Activated CD4-positive, alpha-beta T cell treated with anti-CD3 and anti-CD28 coated beads, Interleukin-2, Interleukin-6, amounts not matched to agents 100 ng/mL and 50 ng/mL, durations not matched to agents 16 hours and 8 hours (primary cell): ENCODE data around the gene LINC01488.

Source experiments
- DNase-seq: peaks from one replicate; pipeline ENCODE4 v3.0.0-alpha.2; 2020

LINC01488 gene

GRCh38 chr11:69495441-69496201, 14.2 kb downstream of the LINC01488 start:
- no peak for DNase-seq

DNA sequence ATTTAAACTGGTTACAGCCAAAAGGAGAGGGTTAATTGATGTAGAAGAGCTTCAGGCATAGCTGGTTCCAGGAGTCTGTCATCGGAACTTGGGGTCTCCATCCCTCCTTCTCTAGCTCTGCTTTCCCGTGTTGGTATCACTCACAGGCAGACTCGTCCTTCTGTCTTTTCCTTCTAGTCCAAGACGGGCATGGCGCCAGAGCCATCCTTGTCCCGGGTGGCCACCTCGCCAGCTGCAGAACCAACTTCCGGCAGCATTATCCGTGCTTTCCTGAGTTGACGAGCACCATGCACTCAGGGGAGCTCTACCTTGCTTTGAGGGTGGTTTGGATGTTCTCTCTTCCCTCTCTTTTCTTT, 14.7 kb downstream of the LINC01488 start:
- DNase-seq = no peak

- no peak for DNase-seq
Measured at GRCh38 chr11:69496631-69497220, 15.3 kb downstream of the LINC01488 start.

DNA sequence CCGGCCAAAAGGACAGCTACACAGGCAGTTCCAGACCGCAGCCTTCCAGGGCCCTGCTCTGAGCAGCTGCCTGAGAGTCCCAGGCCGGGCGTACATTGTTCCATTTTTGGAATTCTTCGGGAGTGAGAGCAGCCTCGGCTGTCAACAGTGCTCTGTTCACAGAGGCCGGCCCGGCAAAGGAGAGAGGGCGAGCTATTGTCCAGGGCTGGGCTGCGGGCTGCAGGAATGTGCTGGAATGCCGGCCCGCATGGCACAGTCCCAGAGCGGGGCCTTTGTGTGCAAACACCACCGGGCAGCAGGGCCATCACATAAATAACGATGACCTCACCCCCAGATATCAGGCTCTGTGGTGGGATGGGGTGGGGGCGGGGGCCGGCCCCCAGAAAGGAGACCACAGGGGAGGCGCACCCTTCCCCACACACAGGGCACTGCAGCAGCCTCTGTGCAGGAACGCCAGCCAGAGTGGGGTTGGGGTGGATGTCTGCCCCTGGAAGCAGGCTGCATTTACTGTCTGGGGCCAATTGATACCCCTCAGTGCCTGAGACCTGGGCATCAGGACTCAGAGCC, 15.8 kb downstream of the LINC01488 start:
- DNase-seq = no peak

DNA sequence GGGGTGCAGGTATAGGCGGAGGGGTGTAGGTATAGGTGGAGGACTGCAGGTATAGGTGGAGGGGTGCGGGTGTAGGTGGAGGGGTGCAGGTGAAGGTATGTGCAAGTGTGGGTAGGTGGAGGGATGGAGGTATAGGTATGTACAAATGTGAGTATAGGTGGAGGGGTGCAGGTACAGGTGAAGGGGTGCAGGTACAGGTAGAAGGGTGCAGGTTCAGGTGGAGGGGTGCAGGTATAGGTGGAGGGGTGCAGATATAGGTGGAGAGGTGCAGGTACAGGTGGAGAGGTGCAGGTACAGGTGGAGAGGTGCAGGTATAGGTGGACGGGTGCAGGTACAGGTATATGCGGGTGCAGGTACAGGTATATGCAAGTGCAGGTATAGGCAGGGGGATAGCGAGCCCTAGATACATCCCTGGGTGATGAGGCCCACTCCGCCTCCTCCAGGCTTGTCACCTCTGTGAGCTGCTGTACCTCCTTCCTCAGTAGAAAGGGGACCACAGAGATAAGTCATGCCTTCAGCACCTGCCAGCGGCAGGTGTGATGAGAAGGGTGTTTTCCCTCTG, 17.2 kb downstream of the LINC01488 start:
- DNase-seq = no peak

- no peak for DNase-seq
Measured at GRCh38 chr11:69499186-69499917, 17.9 kb downstream of the LINC01488 start.

DNA sequence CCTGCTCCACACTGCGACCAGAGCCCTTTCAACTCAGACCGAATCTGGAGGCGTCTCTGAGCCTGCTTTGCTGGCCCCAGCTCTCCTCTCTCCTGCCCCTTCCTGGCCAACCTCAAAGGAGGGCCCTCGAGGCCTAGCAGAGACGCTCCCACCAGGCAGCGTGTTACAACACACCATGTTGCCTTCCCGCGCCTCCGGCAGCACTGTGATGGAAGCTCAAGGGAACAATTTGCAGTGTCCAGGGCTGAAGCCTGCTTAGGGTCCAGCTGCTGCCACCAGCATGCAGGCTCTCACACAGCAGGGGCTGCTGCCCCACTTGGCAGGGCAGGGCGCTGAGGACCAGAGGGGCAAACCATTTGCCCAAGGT, 18.4 kb downstream of the LINC01488 start:
- DNase-seq = no peak

- DNase-seq = no peak
Measured at GRCh38 chr11:69500285-69501120, 19.0 kb downstream of the LINC01488 start.

DNA sequence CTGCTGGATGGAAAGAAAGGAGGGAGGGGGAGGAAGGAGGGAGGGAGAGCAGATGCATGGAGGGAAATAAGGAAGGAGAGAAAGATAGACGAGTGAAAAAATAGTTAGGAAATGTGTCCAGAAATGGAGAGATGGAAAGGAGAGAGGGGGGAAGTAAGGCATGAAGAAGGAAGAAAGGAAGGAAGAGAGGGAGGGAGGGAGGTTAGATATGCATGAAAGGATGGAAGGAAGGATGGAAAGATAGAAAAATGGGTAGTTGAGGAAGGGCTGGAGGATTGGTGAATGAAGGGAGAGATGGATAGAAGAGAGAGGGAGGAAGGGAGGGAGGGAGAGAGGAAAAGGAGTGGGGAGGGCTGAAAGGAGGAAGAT, 19.6 kb downstream of the LINC01488 start:
- no peak for DNase-seq

- DNase-seq = no peak
Measured at GRCh38 chr11:69501891-69502860, 20.7 kb downstream of the LINC01488 start.

- DNase-seq = no peak
Measured at GRCh38 chr11:69504127-69504526, 22.7 kb downstream of the LINC01488 start.

- DNase-seq = no peak
Measured at GRCh38 chr11:69504576-69505335, 23.3 kb downstream of the LINC01488 start.

GRCh38 chr11:69508974-69509373, 27.5 kb downstream of the LINC01488 start:
- DNase-seq = no peak

DNA sequence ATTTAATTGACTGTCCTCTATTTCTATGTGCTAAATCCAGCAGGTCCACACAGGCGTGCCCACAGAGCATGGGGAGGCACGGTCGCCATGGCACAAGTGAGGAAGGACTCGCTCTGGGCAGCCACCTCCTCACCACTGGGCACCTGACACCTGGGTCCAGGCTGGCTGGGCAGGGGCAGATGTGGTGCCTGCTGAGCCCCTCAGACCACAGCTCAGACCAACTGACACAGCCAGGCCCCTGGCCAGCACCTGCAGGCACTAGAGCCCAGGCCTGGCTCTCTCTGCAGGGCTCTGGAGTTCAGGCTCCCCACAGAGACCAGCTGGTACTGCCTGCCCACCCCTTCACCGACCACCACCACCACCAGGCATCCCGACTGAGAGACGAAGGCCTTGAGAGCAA, 27.9 kb downstream of the LINC01488 start:
- no peak for DNase-seq

GRCh38 chr11:69509846-69510390, 28.5 kb downstream of the LINC01488 start:
- no peak for DNase-seq

DNA sequence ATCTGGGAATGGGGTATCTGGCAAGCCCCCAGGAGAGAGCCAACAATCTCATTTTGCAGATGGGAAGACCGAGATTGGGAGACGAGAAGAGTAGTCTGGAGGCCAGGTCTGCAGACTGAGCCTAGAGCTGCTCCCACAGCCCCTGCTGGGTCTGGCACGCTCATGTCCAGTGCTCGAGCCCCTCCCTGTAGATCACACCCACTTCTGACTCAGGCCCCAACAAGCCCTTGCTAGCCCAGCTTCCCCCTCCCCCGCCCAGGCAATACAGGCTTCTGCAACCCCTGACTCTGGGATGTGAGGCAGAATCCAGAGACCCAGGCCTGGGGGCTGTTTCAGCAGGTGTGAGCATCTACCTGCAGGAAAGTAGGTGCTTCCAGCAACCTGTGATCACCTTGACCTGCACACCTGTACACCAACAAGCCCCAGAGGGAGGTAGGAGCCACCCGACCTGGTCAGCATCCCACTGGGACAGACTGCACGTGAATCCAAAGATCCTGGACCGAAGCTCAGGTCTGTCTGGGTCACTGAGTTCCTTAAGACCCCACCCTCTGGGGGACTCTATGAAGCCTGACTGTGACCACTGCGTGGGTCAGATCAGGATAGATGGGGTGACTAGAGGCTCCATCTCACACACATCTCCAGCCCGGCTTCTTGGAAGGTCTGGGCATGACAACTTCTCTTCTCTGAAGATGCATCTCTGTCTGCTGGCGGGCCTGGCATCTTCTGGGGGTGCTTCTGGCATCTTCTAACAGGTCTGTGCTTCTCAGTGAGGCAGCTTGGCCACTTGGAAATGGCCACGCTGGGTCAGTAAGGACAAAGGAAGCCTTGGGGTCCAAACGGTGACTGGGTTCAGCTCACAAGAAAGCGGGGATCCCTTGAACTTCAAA, 29.3 kb downstream of the LINC01488 start:
- DNase-seq = no peak

DNA sequence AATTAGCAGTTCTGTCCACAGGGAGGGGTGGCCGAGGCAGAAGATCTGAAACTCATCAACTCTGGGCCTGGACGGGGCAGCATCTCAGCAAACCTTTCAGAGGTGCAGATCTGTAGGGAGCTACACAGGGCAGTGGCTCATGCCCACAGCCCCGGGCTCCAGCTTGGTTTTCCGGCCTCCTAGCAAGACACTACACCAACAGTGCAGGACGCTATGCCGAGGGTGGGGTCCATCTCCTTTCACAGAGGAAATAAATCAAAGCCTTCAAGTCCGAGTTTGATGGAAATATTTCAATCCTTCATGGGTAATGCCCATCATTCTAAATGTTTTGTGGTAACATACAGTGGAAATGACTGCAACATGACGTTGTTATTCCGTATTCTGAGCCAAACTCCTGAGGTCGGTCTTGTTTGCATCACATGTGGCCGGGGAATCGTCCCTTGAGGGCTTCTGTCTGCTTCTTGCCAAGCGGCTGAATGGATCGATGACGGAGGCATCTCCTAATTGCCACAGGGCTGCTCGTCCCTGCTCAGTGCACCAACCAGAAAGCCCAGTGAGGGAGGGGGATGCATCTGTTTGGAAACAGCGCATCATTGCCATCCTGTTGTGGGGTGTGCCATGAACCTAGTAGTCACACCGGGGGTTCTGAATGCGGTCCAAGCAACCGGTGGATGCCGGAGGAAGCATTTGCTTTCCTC, 30.0 kb downstream of the LINC01488 start:
- DNase-seq = no peak

GRCh38 chr11:69512136-69512535, 30.7 kb downstream of the LINC01488 start:
- no peak for DNase-seq

DNA sequence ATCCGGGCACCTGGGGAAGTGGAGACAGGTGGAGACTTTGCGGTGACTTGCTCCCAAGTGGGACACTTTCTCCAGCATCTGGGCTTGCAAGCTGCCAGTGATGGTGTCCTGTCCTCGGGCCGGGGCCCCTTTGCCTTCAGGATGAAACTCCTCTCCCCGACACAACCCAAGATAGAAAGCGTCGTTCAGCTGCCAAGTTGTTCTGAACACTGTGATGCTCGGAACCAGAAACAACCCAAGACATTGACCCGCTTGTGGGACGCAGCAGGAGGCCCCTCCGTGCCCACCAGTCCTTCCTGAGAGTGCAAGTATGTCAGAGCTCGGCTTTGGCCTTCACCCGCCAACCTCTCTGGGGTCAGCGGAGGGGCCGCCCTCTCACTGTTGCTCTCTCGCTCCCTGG, 31.3 kb downstream of the LINC01488 start:
- no peak for DNase-seq
